SH-SY5Y (cell line): ENCODE data around the gene GRIP1.

ENCODE experiments used
- GATA2 ChIP-seq: IDR thresholded peaks from 2 replicates; pipeline ENCODE4 v1.6.1; 2011; ENCODE audit warnings: mild to moderate bottlenecking, low read depth, low read length
- GATA3 ChIP-seq: IDR thresholded peaks from 2 replicates; pipeline ENCODE4 v1.6.1; 2011; ENCODE audit warnings: low read depth, mild to moderate bottlenecking, low read length, moderate library complexity

GRCh38 chr12:66508025-66508424 lies 170.9 kb downstream of the GRIP1 start:
- no peak for TF ChIP-seq GATA2
- TF ChIP-seq GATA3 = no peak
